Ascending aorta (tissue), 2 donors: Measurements from ENCODE around the gene MMS22L. TPM values are rescaled to one million over a fixed set of nuclear protein-coding genes. Genes with fewer than 3 reads are reported as not detected.
"Not testable (repeated sequence)": the region's sequence is repeated elsewhere in the genome, so short reads cannot be mapped to it uniquely, and the experiment has no call there.

Experiments
- DNase-seq, 2 donors: peaks; one replicate each; pipeline ENCODE4 v3.0.0-alpha.2; 2019; ENCODE audit warnings: low spot score in 2 of 2
- H3K27ac ChIP-seq, 2 donors: fragments of 200-600 bp; sonication (generic); one replicate each; pipeline ENCODE4 v1.5.1; 2016 to 2017; ENCODE audit warnings: mild to moderate bottlenecking in 1 of 2
- H3K27me3 ChIP-seq: fragments of 200-600 bp; sonication (generic); one replicate; pipeline ENCODE4 v1.5.1; 2017
- H3K36me3 ChIP-seq, 2 donors: fragments of 200-600 bp; sonication (generic); one replicate each; pipeline ENCODE4 v1.5.1; 2016
- H3K4me1 ChIP-seq, 2 donors: fragments of 200-600 bp; sonication (generic); one replicate each; pipeline ENCODE4 v1.5.1; 2016 to 2017; ENCODE audit warnings: mild to moderate bottlenecking in 1 of 2
- H3K4me3 ChIP-seq, 2 donors: fragments of 200-600 bp; sonication (generic); one replicate each; pipeline ENCODE4 v1.5.1; 2016 to 2017; ENCODE audit warnings: mild to moderate bottlenecking in 1 of 2
- H3K9me3 ChIP-seq, 2 donors: fragments of 200-600 bp; sonication (generic); one replicate each; pipeline ENCODE4 v1.5.1; 2016
- CTCF ChIP-seq, 3 experiments: fragments of 200-600 bp in 2 of 3; fragments of 450-650 bp in 1 of 3; sonication (generic) in 2 of 3; IDR thresholded peaks; one replicate each; pipeline ENCODE4 v1.5.1; 2016 to 2019; ENCODE audit warnings: antibody characterized with exemption in 3 of 3, mild to moderate bottlenecking in 1 of 3, moderate library complexity in 1 of 3
- intact Hi-C: fragments of 100-400 bp; cut with DNase I; formaldehyde crosslinking; loops from one replicate; pipeline ENCODE4 v1.15.1; 2023
- total RNA-seq: library from RNA; depleted of rRNA; stranded (reverse); fragments of >200 nt; gene quantifications from one replicate; pipeline ENCODE4 v1.1.0, GENCODE V29; 2016

Gene MMS22L
- total RNA-seq, 1 donor from 2014 or later = 21.9 TPM

- H3K9me3 ChIP-seq = no peaks in the 10 kb centered on the region
- H3K27me3 ChIP-seq = no peaks in the 10 kb centered on the region
- H3K36me3 ChIP-seq = no peaks in the 10 kb centered on the region
- intact Hi-C loops = loop anchor here (1.0 kb wide), 1 partner anchor 208 kb away; no protein-coding TSS in a partner anchor
- TF ChIP-seq CTCF (IDR thresholded peaks at IDR 0.05) = peak in 2 of 3 experiments; percentile 59 to 72
- peak in 1 of 2 donors; percentile 62 for DNase-seq
- H3K4me3 ChIP-seq = no peak overlapping the region
- no peaks in the 10 kb centered on the region for H3K4me1 ChIP-seq
- no peak overlapping the region for H3K27ac ChIP-seq
Observed at GRCh38 chr6:97186416-97186999, 96.5 kb downstream of the MMS22L start.

- no peak for DNase-seq
- H3K36me3 ChIP-seq = no peaks in the 10 kb centered on the region
Observed at GRCh38 chr6:97177905-97178304, 105.1 kb downstream of the MMS22L start.

GRCh38 chr6:97176468-97176867 is 106.5 kb downstream of the MMS22L start:
- no peaks in the 10 kb centered on the region for H3K4me1 ChIP-seq
- no peaks in the 10 kb centered on the region for H3K36me3 ChIP-seq
- TF ChIP-seq CTCF (IDR thresholded peaks at IDR 0.05) = no peak
- H3K9me3 ChIP-seq = no peaks in the 10 kb centered on the region
- DNase-seq = no peak
- H3K4me3 ChIP-seq = no peak overlapping the region
- H3K27me3 ChIP-seq = no peaks in the 10 kb centered on the region
- H3K27ac ChIP-seq = no peak overlapping the region
- intact Hi-C loops = no loop called here

More at GRCh38 chr6:97177905-97178304, 105.1 kb downstream of the MMS22L start:
- Histone ChIP-seq H3K27ac (no peak overlapping the region), H3K4me1 (no peaks in the 10 kb centered on the region), H3K9me3 (no peaks in the 10 kb centered on the region), H3K4me3 (no peak overlapping the region), H3K27me3 (no peaks in the 10 kb centered on the region)
- no peak for TF ChIP-seq CTCF (IDR thresholded peaks at IDR 0.05)
- intact Hi-C loops = no loop called here

GRCh38 chr6:97175806-97176205 is 107.2 kb downstream of the MMS22L start:
- Histone ChIP-seq H3K4me1 (no peaks in the 10 kb centered on the region), H3K27me3 (no peaks in the 10 kb centered on the region), H3K27ac (no peak overlapping the region), H3K9me3 (no peaks in the 10 kb centered on the region), H3K4me3 (no peak overlapping the region), H3K36me3 (no peaks in the 10 kb centered on the region)
- TF ChIP-seq CTCF (IDR thresholded peaks at IDR 0.05) = no peak
- DNase-seq = no peak
- intact Hi-C loops = no loop called here

- intact Hi-C loops = no loop called here
- Histone ChIP-seq H3K36me3 (no peaks in the 10 kb centered on the region), H3K4me1 (no peaks in the 10 kb centered on the region), H3K9me3 (no peaks in the 10 kb centered on the region), H3K27me3 (no peaks in the 10 kb centered on the region), H3K27ac (no peak overlapping the region), H3K4me3 (no peak overlapping the region)
- no peak for DNase-seq
- no peak for TF ChIP-seq CTCF (IDR thresholded peaks at IDR 0.05)
Observed at GRCh38 chr6:97174471-97174870, 108.5 kb downstream of the MMS22L start.

DNA sequence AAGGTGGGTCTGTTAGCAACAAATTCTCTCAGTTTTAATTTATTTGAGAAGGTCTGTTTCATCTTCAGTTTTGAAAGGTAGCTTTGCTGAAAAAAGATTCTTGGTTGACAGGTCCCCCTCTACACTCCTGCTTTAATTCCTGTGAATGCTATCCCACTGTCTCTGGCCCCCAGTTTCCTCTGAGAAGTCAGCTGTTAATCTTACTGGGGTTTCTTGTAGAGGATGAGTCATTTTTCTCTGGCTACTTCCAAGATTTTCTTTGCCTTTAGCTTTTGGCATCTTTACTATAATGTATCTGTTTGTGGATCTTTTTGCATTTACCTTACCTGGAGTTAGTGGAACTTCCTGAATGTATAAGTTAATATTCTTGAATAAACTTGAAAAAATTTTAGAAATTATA is 122.7 kb downstream of the MMS22L start:
- DNase-seq = no peak
- intact Hi-C loops = no loop called here
- Histone ChIP-seq H3K36me3 (peaks cover 7 to 22% of the 10 kb centered on the region in 2 donors), H3K27me3 (no peaks in the 10 kb centered on the region), H3K27ac (no peak overlapping the region), H3K4me3 (no peak overlapping the region), H3K9me3 (peaks cover 0 to 3% of the 10 kb centered on the region in 2 donors), H3K4me1 (no peaks in the 10 kb centered on the region)
- TF ChIP-seq CTCF (IDR thresholded peaks at IDR 0.05) = no peak

GRCh38 chr6:97155447-97155846 is 127.6 kb downstream of the MMS22L start:
- H3K36me3 ChIP-seq, H3K4me1 ChIP-seq, intact Hi-C loops, H3K27me3 ChIP-seq, H3K9me3 ChIP-seq, DNase-seq, H3K27ac ChIP-seq, H3K4me3 ChIP-seq: not testable (repeated sequence)
